GM23248 (cell line): ENCODE data around the gene CCBE1.

ENCODE experiments used
- EZH2 ChIP-seq: fragments of 200-600 bp; sonication (generic); IDR thresholded peaks from 2 replicates; pipeline ENCODE4 v1.6.1; 2018; ENCODE audit warnings: antibody characterized with exemption, mild to moderate bottlenecking; ENCODE audit not compliant: insufficient read depth, poor library complexity, severe bottlenecking
- EZH2phosphoT487 ChIP-seq: fragments of 200-600 bp; sonication (generic); IDR thresholded peaks from 2 replicates; pipeline ENCODE4 v1.6.1; 2018; ENCODE audit warnings: antibody characterized with exemption, moderate library complexity, mild to moderate bottlenecking, low read depth; ENCODE audit not compliant: insufficient read depth

DNA sequence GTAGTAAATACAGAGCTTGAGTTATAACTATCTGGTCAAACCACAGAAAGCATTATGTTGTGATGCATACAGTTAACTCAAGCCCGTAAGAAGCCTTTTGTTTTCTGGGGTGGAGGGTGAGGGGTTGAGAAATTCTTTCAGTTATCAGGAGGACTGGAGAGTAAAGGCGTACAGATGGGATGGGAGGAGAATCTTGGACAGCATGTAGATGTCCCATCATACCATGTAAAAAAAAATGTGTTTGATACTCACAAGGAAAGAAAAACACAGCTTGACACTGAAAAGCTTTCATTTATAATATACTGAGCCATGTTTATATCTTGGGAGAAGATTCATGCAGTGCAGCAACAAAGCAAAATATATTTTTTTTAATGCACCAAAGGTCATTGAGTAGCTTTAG is 12.4 kb downstream of the CCBE1 start:
- TF ChIP-seq EZH2 = no peak
- TF ChIP-seq EZH2phosphoT487 = no peak
